ENCODE measurements around the gene ASPN. TPM values are rescaled to one million over a fixed set of nuclear protein-coding genes. Genes with fewer than 3 reads are reported as not detected.

The ASPN gene
- total and polyA plus RNA-seq, 9 of the 15 experiments (the other 6 are each of a cell fraction or from before 2014, with no cell fraction given): 0.03 to 0.07 TPM; not detected in 7

GRCh38 chr9:92446536-92446935, 35.8 kb downstream of the ASPN start:
- no peaks in the 10 kb centered on the region for H3K9me3 ChIP-seq (replicated peaks; ENCODE audit: control insufficient read depth, insufficient read depth, low read depth, low read length)
- CTCF ChIA-PET (ENCODE audit: low intra/inter-chr PET ratio): no interaction called here
- H3K9me1 ChIP-seq (ENCODE audit: control insufficient read depth, insufficient read depth, low read length): no peaks in the 10 kb centered on the region
- no peaks in the 10 kb centered on the region for H3K4me1 ChIP-seq (replicated peaks in 1 of 2; ENCODE audit: control insufficient read depth in 2 of 2, insufficient read depth in 2 of 2, low read length in 2 of 2)
- H2AFZ ChIP-seq (ENCODE audit: low read depth, low read length): no peak overlapping the region
- POLR2A ChIA-PET: interaction anchor here (0.8 to 1.3 kb wide), 3 partner anchors 39 to 151 kb away, joined by 3 to 5 read pairs (median 5); no protein-coding TSS in a partner anchor
- H3K27me3 ChIP-seq (ENCODE audit: control insufficient read depth in 2 of 2, insufficient read depth in 2 of 2, low read length in 2 of 2): no peaks in the 10 kb centered on the region
- no peaks in the 10 kb centered on the region for H4K20me1 ChIP-seq (replicated peaks; ENCODE audit: control insufficient read depth, insufficient read depth, low read length)
- H3K4me2 ChIP-seq (ENCODE audit: insufficient read depth, low read length): no peak overlapping the region
- no peak for DNase-seq (ENCODE audit: extremely low read depth in 1 of 4, low spot score in 3 of 4)
- no peak for TF ChIP-seq KLF16 (IDR thresholded peaks at IDR 0.05)
- no peak for TF ChIP-seq TSHZ1 (CRISPR knock-in tag; IDR thresholded peaks at IDR 0.05)
- TF ChIP-seq NCOA6 (IDR thresholded peaks at IDR 0.05): no peak
- H3K4me3 ChIP-seq: no peak overlapping the region
- in situ Hi-C loops (cut with MboI): no loop called here
- no peaks in the 10 kb centered on the region for H3K79me2 ChIP-seq (ENCODE audit: control insufficient read depth, insufficient read depth, low read length)
- no peak for ATAC-seq
- intact Hi-C loops (cut with micrococcal nuclease): no loop called here
- no peak overlapping the region for H3K27ac ChIP-seq (ENCODE audit: extremely low read depth, low read depth, low read length)
- no peak overlapping the region for H3K9ac ChIP-seq (ENCODE audit: insufficient read depth in 1 of 2, low read depth in 2 of 2, low read length in 2 of 2)
- H3K36me3 ChIP-seq (ENCODE audit: control insufficient read depth, insufficient read depth, low read length): no peaks in the 10 kb centered on the region
- no peak for FAIRE-seq
- BruUV-seq (replicated peaks): no TSS peak

Data from K562 (cell line).